OCI-LY3 (cell line): ENCODE data around the gene MYL12B.

Experiments
- H2AFZ ChIP-seq: fragments of 200-600, 300-600 bp; shearing (Covaris generic); 2 replicates; pipeline ENCODE4 v1.6.0; 2014; ENCODE audit warnings: antibody characterized with exemption, low read depth, low read length
- H3K27ac ChIP-seq: fragments of 200-600, 300-600 bp; sonication (generic); 2 replicates; pipeline ENCODE4 v1.5.1; 2014; ENCODE audit warnings: mild to moderate bottlenecking, low read length, moderate library complexity, mixed read lengths
- H3K27me3 ChIP-seq: fragments of 200-600, 300-600 bp; sonication (generic); 2 replicates; pipeline ENCODE4 v1.6.1; 2014; ENCODE audit warnings: low read depth, low read length, mixed read lengths
- H3K36me3 ChIP-seq: fragments of 200-600, 300-600 bp; sonication (generic); replicated peaks from 2 replicates; pipeline ENCODE3; 2014; ENCODE audit warnings: low read depth, low read length, mixed read lengths
- H3K4me1 ChIP-seq: fragments of 300-600, 200-600 bp; sonication (generic); 2 replicates; pipeline ENCODE4 v1.6.1; 2014; ENCODE audit warnings: low read length, mixed read lengths
- H3K4me2 ChIP-seq: fragments of 200-600, 300-600 bp; sonication (generic); 2 replicates; pipeline ENCODE4 v1.6.1; 2014; ENCODE audit warnings: low read length, mixed read lengths
- H3K4me3 ChIP-seq: fragments of 300-600, 200-600 bp; sonication (generic); 2 replicates; pipeline ENCODE4 v1.5.1; 2014; ENCODE audit warnings: antibody characterized with exemption, mild to moderate bottlenecking, low read length, moderate library complexity
- H3K79me2 ChIP-seq: fragments of 300-600, 200-600 bp; shearing (Covaris generic); 2 replicates; pipeline ENCODE4 v1.6.1; 2014; ENCODE audit warnings: mild to moderate bottlenecking, low read length, mixed read lengths
- H3K9ac ChIP-seq: fragments of 300-600, 200-600 bp; shearing (Covaris generic); 2 replicates; pipeline ENCODE4 v1.6.0; 2014; ENCODE audit warnings: mild to moderate bottlenecking, low read length, moderate library complexity
- H3K9me3 ChIP-seq: fragments of 200-600, 300-600 bp; shearing (Covaris generic); 2 replicates; pipeline ENCODE4 v1.6.1; 2014; ENCODE audit warnings: low read length, mixed read lengths; ENCODE audit not compliant: insufficient read depth
- H4K20me1 ChIP-seq: fragments of 200-600, 300-600 bp; sonication (generic); 2 replicates; pipeline ENCODE4 v1.6.1; 2016; ENCODE audit warnings: low read length, mixed read lengths; ENCODE audit not compliant: insufficient read depth
- CTCF ChIP-seq: fragments of 200-600, 300-600 bp; sonication (generic); IDR thresholded peaks from 2 replicates; pipeline ENCODE4 v1.5.1; 2014; ENCODE audit warnings: antibody characterized with exemption, low read length, low read depth
- EZH2phosphoT487 ChIP-seq: fragments of 200-600 bp; shearing (Covaris generic); IDR thresholded peaks from 2 replicates; pipeline ENCODE4 v1.6.1; 2018; ENCODE audit warnings: antibody characterized with exemption, mixed run types, low read depth

MYL12B gene

GRCh38 chr18:3293196-3293951 lies 31.4 kb downstream of the MYL12B start:
- no peak overlapping the region for H3K9ac ChIP-seq
- no peak overlapping the region for H3K4me2 ChIP-seq
- H3K27me3 ChIP-seq = no peaks in the 10 kb centered on the region
- H3K4me1 ChIP-seq = peaks cover 17% of the 10 kb centered on the region
- peaks cover 13% of the 10 kb centered on the region for H3K36me3 ChIP-seq
- H2AFZ ChIP-seq = no peak overlapping the region
- peaks cover 3% of the 10 kb centered on the region for H3K9me3 ChIP-seq
- TF ChIP-seq CTCF = no peak
- no peak for TF ChIP-seq EZH2phosphoT487
- no peak overlapping the region for H3K4me3 ChIP-seq
- no peaks in the 10 kb centered on the region for H4K20me1 ChIP-seq
- H3K79me2 ChIP-seq = peaks cover 11% of the 10 kb centered on the region
- no peak overlapping the region for H3K27ac ChIP-seq

GRCh38 chr18:3294435-3295080 lies 32.6 kb downstream of the MYL12B start:
- Histone ChIP-seq H3K79me2 (peaks cover 11% of the 10 kb centered on the region), H3K27ac (no peak overlapping the region), H3K9ac (no peak overlapping the region), H3K4me2 (no peak overlapping the region), H3K27me3 (no peaks in the 10 kb centered on the region), H3K4me1 (peaks cover 9% of the 10 kb centered on the region; the same call in 1 of the 2 replicates), H3K36me3 (peaks cover 13% of the 10 kb centered on the region), H3K4me3 (no peak overlapping the region), H4K20me1 (no peaks in the 10 kb centered on the region), H3K9me3 (0 out of 2 replicates have a peak, but pooled peaks cover 5% of the 10 kb centered on the region), H2AFZ (no peak overlapping the region)
- no peak for TF ChIP-seq CTCF
- no peak for TF ChIP-seq EZH2phosphoT487

- Histone ChIP-seq H3K79me2 (peaks cover 11% of the 10 kb centered on the region), H3K36me3 (peaks cover 13% of the 10 kb centered on the region), H4K20me1 (no peaks in the 10 kb centered on the region), H3K27ac (peak overlapping the region; percentile 56), H3K27me3 (no peaks in the 10 kb centered on the region), H3K9me3 (0 out of 2 replicates have a peak, but pooled peaks cover 5% of the 10 kb centered on the region), H3K9ac (peak overlapping the region; percentile 95), H3K4me1 (peaks cover 9% of the 10 kb centered on the region; the same call in 1 of the 2 replicates), H2AFZ (peak overlapping the region; percentile 80), H3K4me2 (peak overlapping the region; percentile 100), H3K4me3 (peak overlapping the region; percentile 96)
- TF ChIP-seq CTCF = peak; percentile 92
- TF ChIP-seq EZH2phosphoT487 = no peak
Measured at GRCh38 chr18:3297025-3297984, 35.4 kb downstream of the MYL12B start.
